Measurements from ENCODE around the gene ADORA2B.

DNA sequence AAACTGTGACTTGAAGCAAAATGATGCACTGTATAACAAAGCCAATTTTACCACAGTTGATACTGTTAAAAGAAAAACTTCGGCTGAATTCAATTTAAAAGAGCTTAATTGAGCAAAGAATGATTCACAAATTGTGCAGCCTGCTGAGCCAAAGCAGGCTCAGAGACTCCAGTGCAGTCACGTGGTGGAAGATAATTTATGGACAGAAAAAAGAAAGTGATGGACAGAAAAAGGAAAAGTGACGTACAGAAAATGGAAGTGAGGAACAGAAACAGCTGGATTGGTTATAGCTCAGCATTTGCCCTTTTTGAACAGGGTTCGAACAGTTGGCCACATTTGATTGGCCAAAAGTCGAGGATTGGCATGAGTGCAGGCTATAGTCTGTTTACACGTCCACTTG, 28.9 kb downstream of the ADORA2B start:
- TF ChIP-seq CTCF (IDR thresholded peaks at IDR 0.05) (no peak), EP300 (IDR thresholded peaks at IDR 0.05) (no peak), POLR2A (IDR thresholded peaks at IDR 0.05) (no peak)

All from tibial nerve (tissue), 4 donors.